K562 treated with DMSO at 1 percent for 48 hours (cell line): Measurements from ENCODE around the gene CRPPA. TPM values are rescaled to one million over a fixed set of nuclear protein-coding genes. Genes with fewer than 3 reads are reported as not detected.

Source experiments
- total RNA-seq: library from RNA; unstranded; fragments of 300-600 nt; gene quantifications from 2 replicates; pipeline ENCODE4 v1.2.3, GENCODE V29; 2022; ENCODE audit warnings: low replicate concordance; ENCODE audit errors: extremely low read depth

CRPPA gene
- not detected in 2 replicates for total RNA-seq

DNA sequence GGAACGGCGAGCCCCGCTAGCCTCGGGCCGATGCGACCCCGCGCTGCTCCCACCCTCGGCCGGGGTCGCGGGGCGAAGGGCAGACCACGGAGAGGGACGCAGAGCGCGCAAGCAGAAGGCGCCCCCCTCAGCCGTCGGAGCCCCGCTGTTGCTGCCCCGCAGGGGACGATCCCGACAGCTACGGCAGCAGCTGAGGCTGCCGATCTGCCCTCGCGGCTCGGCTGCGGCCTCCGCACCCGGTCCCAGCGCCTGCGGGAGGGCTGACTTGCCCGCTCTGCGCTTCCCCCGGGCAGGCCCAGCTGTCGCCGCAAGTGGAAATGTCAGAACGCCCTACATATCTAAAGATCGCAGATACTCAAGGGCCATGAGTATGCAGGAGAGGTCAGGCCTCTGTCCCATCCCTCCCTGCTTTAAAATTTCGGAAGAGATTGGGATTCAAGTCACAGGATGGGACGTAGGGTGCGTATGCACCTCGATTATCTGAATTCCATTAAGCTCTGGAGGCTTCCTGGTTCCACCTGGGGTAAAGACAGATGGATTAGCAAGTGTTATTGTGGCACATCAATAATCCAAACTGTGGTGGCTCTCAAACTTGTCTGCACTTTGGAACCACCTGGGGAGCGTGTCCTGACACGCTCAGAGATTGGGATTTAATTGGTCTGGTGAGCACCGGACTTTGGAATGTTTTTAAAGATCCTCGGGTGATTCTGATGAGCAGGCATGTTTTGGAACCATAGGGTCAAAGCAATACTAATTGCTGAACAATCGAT, at the start of gene CRPPA:
CRPPA (minus strand) TSS at position 206 of the 770 bp plus-strand sequence. CDS start 216 bp downstream, outside the sequence.

GRCh38 chr7:16465469-16466361, 44.4 kb upstream of the CRPPA start, which contains the start of gene SOSTDC1:
Gene SOSTDC1, minus strand, starts transcription at chr7:16465738. Its CDS starts 70 bp downstream, at chr7:16465668.

Other genes with a start within 250 kb of the CRPPA start
- gene SOSTDC1, start 44.2 kb upstream of the CRPPA start, total RNA-seq: not detected in 2 replicates
- not detected in 2 replicates for gene LRRC72, start 105.3 kb upstream of the CRPPA start, total RNA-seq
- not detected in 2 replicates for gene ANKMY2, start 224.2 kb upstream of the CRPPA start, total RNA-seq
- gene BZW2, start 224.6 kb upstream of the CRPPA start, total RNA-seq: not detected in 2 replicates